Measurements from ENCODE around the gene ALX3.
"Not testable (repeated sequence)": the region's sequence is repeated elsewhere in the genome, so short reads cannot be mapped to it uniquely, and the experiment has no call there.

The ALX3 gene

GRCh38 chr1:110089561-110090275 lies 19.2 kb upstream of the ALX3 start:
- DNase-seq (ENCODE audit: low read depth): no peak

- DNase-seq (ENCODE audit: low read depth): no peak
Observed at GRCh38 chr1:110088739-110089316, 18.4 kb upstream of the ALX3 start.

GRCh38 chr1:110087812-110088738 lies 17.6 kb upstream of the ALX3 start:
- DNase-seq (ENCODE audit: low read depth): no peak

DNA sequence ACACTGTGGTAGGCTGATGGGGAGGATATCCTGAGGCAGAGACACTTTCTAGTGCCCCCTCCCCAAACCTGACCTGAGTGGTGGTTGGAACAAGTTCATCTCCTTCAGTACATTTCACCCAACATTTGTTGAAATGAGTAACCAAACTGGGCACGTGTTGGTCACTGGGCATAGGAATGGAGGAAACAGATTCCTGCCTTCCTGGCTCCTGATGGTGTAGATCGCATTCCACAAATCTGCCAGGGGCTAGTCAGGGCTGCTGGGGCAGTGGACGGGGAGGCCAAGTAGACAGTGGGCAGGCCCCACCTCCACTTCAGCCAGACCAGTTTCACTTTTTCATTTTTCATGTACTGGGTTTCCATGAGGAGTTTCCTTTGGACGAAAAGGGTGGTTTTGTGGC lies 16.5 kb upstream of the ALX3 start:
- no peak for DNase-seq (ENCODE audit: low read depth)

DNA sequence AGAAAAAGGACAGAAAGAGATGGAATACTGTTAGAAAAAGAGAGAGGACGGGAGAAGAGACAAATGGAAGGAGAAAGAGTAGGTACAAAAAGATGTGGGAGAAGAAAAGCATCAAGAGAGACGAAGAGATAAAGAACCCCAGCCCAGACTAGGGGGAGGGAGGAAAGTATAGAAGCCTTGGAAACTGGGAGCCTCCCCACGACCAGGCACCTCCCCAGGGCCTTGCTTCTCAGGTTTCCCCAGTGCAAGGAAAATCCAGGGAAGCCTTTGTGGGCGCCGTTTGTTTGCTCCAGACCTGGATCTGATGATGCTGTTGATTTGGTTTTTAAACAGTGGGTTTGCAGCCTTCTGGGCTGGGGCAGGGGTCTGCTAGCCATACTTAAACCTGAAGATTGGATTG lies 15.2 kb upstream of the ALX3 start:
- DNase-seq (ENCODE audit: low read depth): no peak

- DNase-seq (ENCODE audit: low read depth): no peak
Observed at GRCh38 chr1:110084227-110085078, 14.0 kb upstream of the ALX3 start.

GRCh38 chr1:110083866-110084226 lies 13.4 kb upstream of the ALX3 start:
- no peak for DNase-seq (ENCODE audit: low read depth)

- DNase-seq (ENCODE audit: low read depth): no peak
Observed at GRCh38 chr1:110083061-110083865, 12.8 kb upstream of the ALX3 start.

GRCh38 chr1:110082477-110082876 lies 12.0 kb upstream of the ALX3 start:
- DNase-seq (ENCODE audit: low read depth): no peak

GRCh38 chr1:110081061-110081460 lies 10.6 kb upstream of the ALX3 start:
- DNase-seq (ENCODE audit: low read depth): no peak

DNA sequence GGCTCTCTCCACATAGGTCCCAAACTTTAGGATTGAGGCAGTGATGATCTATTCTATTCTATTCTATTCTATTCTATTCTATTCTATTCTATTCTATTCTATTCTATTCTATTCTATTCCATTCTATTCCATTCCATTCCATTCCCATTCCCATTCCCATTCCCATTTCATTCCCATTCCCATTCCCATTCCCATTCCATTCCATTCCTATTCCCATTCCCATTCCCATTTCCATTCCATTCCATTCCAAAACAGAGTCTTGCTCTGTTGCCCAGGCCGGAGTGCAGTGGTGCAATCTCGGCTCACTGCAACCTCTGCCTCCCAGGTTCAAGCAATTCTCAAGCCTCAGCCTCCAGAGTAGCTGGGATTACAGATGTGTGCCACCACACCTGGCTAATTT lies 9.5 kb upstream of the ALX3 start:
- not testable (repeated sequence) for DNase-seq (ENCODE audit: low read depth)

DNA sequence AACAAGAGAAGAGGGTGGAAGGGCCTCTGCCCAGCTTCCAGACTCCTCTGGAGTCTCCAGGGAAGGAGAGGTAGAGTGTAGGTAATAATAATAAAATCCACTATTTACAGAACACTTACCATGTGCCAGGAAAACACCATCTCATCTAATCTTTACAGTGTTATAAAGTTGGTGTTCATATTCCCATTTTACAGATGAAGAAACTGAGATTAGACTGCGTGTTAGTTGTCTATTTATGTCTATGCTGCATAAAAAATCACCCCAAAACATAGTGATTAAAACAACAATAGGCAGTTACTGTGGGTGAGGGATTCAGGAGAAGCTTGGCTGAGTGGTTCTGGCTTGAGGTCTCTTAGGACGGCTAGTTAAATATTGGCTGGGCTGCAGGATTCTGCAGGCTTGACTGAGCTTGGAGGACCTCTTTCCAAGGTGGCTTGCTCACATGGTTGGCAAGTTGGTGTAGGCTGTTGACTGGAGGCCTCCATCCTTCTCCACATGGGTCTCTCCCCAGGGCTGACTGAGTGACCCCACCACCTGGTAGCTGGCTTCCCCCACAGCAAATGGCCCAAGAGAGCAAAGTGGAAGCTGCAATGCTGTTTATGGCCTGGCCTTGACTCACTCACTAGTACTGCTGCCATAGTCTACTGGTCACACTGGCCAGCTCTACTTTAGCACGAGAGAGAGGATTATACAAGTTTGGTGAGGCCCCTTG lies 6.5 kb upstream of the ALX3 start:
- no peak for DNase-seq (ENCODE audit: low read depth)

GRCh38 chr1:110074166-110074565 lies 3.7 kb upstream of the ALX3 start:
- no peak for DNase-seq (ENCODE audit: low read depth)

DNA sequence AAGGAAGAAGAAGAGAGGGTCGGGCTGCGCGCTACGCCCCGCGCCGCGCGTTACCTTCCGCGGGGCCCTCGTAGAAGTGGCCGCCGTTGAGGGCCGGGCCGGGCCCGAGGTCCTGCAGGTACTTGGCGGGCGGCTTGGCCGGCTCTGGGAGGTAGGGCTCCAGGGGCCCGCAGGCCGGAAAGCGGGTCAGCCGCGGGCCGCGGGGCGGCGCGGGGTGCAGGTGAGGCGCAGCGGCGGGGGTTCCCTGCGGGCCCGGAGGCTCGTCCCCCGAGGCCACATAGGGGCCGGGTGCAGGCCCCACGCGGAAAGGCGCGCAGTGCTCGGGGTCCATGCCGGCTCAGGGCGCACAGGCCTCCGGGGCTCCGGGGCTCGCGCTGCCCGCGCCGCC lies 196 bp downstream of the ALX3 start:
- no peak for DNase-seq (ENCODE audit: low read depth)

DNA sequence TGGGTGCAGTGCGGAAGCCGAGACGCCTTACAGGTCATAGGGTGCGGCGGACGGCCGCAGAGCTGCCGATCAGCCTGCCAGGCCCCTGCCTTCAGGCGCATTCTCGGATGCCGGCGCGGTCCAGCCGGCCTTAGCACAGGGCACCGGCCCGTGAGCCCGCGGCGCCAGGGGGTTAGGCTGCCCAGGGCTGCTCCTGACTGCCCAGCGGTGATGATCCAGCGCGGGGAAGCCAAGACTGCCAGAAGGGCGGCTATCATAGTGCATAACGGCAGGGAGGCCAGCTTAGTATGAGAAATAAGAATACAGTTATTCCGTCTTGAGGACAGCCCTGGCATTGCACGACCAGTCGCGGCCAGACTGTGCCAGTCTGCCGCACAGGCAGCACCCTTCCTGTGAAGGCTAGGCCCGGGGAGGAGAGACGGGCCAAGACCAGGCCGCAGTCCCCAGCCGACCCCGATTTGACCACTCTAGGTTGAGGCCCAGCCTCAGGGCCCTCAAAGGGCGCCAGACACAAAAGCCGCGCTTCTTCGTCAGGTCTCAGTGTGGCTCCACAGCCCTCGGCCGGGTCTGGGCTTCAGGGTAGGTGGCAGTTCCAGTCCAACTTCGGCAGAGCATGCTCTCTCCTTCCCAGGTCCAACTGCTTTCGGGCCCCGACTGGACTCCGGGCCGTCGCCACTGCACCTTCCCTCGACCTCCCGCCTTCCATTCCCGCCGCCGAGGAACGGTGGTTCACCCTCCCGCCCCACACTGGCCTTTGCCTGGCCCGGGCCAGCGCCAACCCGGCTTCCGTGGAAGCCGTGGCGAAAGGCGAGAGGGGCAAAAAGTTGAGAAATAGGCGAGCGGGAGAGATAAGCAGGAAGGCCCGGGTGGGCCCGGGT lies 829 bp downstream of the ALX3 start:
- no peak for DNase-seq (ENCODE audit: low read depth)

GRCh38 chr1:110068646-110069403 lies 1.6 kb downstream of the ALX3 start:
- no peak for DNase-seq (ENCODE audit: low read depth)

DNA sequence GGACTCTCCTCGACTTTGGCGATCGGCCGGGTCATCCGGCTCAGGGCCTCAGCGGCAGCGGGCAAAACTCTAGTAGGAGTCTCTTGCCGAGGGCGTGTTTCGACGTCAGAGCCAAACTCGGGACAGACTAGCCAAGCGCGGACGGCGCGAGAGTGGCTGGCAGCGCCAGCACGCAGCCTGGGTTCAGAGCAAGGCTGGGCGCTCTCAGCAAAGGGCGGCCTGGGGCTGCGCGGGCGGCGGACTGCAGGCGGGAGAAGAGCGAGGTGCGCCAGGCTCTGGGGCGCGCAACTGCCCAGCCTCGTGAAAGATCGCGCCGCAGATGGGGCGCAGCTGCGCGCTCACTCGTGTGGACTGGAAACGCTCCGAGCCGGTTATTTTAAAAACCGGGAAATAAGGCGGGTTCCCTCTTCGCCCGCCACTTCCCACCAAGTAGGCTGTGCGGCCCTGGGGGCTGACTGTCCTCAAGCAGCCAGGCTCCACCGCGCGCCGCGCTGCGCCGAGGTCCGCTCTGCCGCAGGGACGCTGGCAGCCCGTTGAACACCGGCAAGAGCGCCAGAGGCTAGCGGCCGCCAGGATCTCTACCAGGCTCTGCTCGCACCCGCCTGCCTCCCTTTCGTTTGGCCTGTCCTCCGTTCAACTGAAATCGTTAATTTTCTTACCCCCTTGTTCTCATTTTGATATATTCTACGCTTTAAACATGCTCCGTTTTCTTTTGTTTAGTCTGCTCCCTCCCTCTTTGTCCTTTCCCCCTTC lies 2.4 kb downstream of the ALX3 start:
- DNase-seq (ENCODE audit: low read depth): no peak

DNA sequence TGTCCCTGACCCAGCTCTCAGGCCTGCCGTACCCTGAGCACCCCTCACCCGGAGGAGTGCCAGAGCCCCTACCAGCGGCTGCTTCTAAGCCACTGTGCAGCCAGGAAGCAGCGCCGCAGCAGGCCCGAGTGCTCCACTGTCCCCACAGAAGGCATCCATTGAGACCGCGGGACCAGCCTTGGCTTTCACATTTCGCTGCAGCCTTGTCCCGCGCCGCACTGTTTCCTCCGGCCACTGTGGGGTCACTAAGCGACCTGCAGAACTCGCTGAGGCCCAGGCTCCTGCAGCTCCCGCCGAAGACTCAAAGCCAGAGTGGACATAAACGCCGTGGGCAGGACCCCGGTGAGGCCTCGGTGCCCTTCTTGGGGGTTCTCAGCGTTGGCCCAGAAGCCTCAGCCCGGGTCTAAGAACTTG lies 3.0 kb downstream of the ALX3 start:
- DNase-seq (ENCODE audit: low read depth): no peak
